Right lung (tissue), 5 donors: ENCODE measurements around the gene POU2F1. TPM values are rescaled to one million over a fixed set of nuclear protein-coding genes. Genes with fewer than 3 reads are reported as not detected.

Experiments used
- DNase-seq, 2 donors: peaks; one replicate each; pipeline ENCODE4 v3.0.0-alpha.2; 2013
- polyA plus RNA-seq, 5 donors: library from polyadenylated mRNA; unstranded; fragments of 120-200 nt; gene quantifications; one replicate each; pipeline versions ENCODE4 v1.2.1 to v1.2.3, GENCODE V29; 2013; ENCODE audit warnings: inconsistent platforms in 1 of 5, low replicate concordance in 1 of 5; ENCODE audit not compliant: insufficient read length in 5 of 5, insufficient read depth in 1 of 5

Gene POU2F1
- polyA plus RNA-seq, 5 donors: 8.6 to 15.8 (median 13.6) TPM

- DNase-seq: no peak
Measured at GRCh38 chr1:167465743-167466142, 245.1 kb downstream of the POU2F1 start.

GRCh38 chr1:167467126-167467710 is 246.5 kb downstream of the POU2F1 start:
- DNase-seq: no peak

- no peak for DNase-seq
Measured at GRCh38 chr1:167467752-167468151, 247.1 kb downstream of the POU2F1 start.

GRCh38 chr1:167469280-167469965 is 248.7 kb downstream of the POU2F1 start:
- no peak for DNase-seq

- no peak for DNase-seq
Measured at GRCh38 chr1:167471568-167471967, 250.9 kb downstream of the POU2F1 start.

GRCh38 chr1:167472752-167473521 is 252.3 kb downstream of the POU2F1 start:
- no peak for DNase-seq

- no peak for DNase-seq
Measured at GRCh38 chr1:167473761-167474160, 253.1 kb downstream of the POU2F1 start.

GRCh38 chr1:167474191-167474641 is 253.5 kb downstream of the POU2F1 start:
- DNase-seq: no peak

- no peak for DNase-seq
Measured at GRCh38 chr1:167476061-167476460, 255.4 kb downstream of the POU2F1 start.

Other genes starting within 250 kb of the POU2F1 start
- gene ILDR2, start 245.3 kb upstream of the POU2F1 start, polyA plus RNA-seq: under 1 TPM; 0.48 to 0.71 (median 0.57) TPM
- gene MAEL, start 231.6 kb upstream of the POU2F1 start, polyA plus RNA-seq: under 1 TPM in 4 of 5 donors, not detected in 1; 0.04 to 0.25 (median 0.17) TPM
- under 1 TPM; 0.09 to 0.24 (median 0.12) TPM for gene GPA33, start 130.5 kb upstream of the POU2F1 start, polyA plus RNA-seq
- gene STYXL2, start 126.8 kb upstream of the POU2F1 start, polyA plus RNA-seq: 1 to 10 TPM in 2 of 5 donors, under 1 TPM in 3; 0.51 to 4.6 (median 0.80) TPM